Left ventricle myocardium inferior (tissue), 1 donor: Measurements from ENCODE around the gene ZCCHC7. TPM values are rescaled to one million over a fixed set of nuclear protein-coding genes. Genes with fewer than 3 reads are reported as not detected.

Experiments
- DNase-seq: peaks from one replicate; pipeline ENCODE4 v3.0.0-alpha.2; 2020
- H3K27ac ChIP-seq: fragments of 200-600 bp; replicated peaks from 2 replicates; pipeline ENCODE4 v1.8.0; 2021
- H3K27me3 ChIP-seq: fragments of 200-600 bp; 2 replicates; pipeline ENCODE4 v1.8.0; 2021; ENCODE audit warnings: low read depth
- H3K36me3 ChIP-seq: fragments of 200-600 bp; 2 replicates; pipeline ENCODE4 v1.8.0; 2021
- H3K4me1 ChIP-seq: fragments of 200-600 bp; 2 replicates; pipeline ENCODE4 v1.8.0; 2021
- H3K4me3 ChIP-seq: fragments of 200-600 bp; 2 replicates; pipeline ENCODE4 v1.8.0; 2021; ENCODE audit warnings: mild to moderate bottlenecking, moderate library complexity
- H3K9me3 ChIP-seq: fragments of 200-600 bp; replicated peaks from 2 replicates; pipeline ENCODE4 v1.8.0; 2021
- CTCF ChIP-seq: fragments of 200-600 bp; IDR thresholded peaks from 2 replicates; pipeline ENCODE4 v1.8.0; 2021; ENCODE audit warnings: antibody characterized with exemption, mild to moderate bottlenecking, borderline replicate concordance
- intact Hi-C: fragments of 100-400 bp; cut with micrococcal nuclease; formaldehyde crosslinking; loops from one replicate; pipeline ENCODE4 v1.11.0; 2022
- total RNA-seq: library from RNA; stranded (reverse); fragmentation: NEBNext Ultra II Directional; extraction: Animal tissue kit (Norgen Biotek cat#: 25700); gene quantifications from one replicate; pipeline ENCODE4 v1.2.1, GENCODE V29; 2021
- donor health status: DM: no; HTN: yes; CAD: no; lungs with severe emphysema.

ZCCHC7 gene
- total RNA-seq, 1 donor from 2014 or later = 8.1 TPM

GRCh38 chr9:37144762-37145161 lies 24.4 kb downstream of the ZCCHC7 start:
- no peaks in the 10 kb centered on the region for H3K9me3 ChIP-seq
- H3K27ac ChIP-seq = no peak overlapping the region
- no peaks in the 10 kb centered on the region for H3K27me3 ChIP-seq
- intact Hi-C loops = no loop called here
- H3K4me3 ChIP-seq = no peak overlapping the region
- no peak for TF ChIP-seq CTCF
- no peak for DNase-seq
- peaks cover 2% of the 10 kb centered on the region for H3K36me3 ChIP-seq
- H3K4me1 ChIP-seq = peaks cover 7% of the 10 kb centered on the region

- H3K36me3 ChIP-seq = peaks cover 6% of the 10 kb centered on the region
- peaks cover 7% of the 10 kb centered on the region for H3K4me1 ChIP-seq
- TF ChIP-seq CTCF = no peak
- intact Hi-C loops = no loop called here
- no peaks in the 10 kb centered on the region for H3K27me3 ChIP-seq
- DNase-seq = no peak
- no peak overlapping the region for H3K4me3 ChIP-seq
- peak overlapping the region; percentile 4 for H3K27ac ChIP-seq
- H3K9me3 ChIP-seq = no peaks in the 10 kb centered on the region
Measured at GRCh38 chr9:37146410-37146809, 26.0 kb downstream of the ZCCHC7 start.

- no peak for TF ChIP-seq CTCF
- no peak for DNase-seq
- H3K9me3 ChIP-seq = no peaks in the 10 kb centered on the region
- peaks cover 7% of the 10 kb centered on the region for H3K4me1 ChIP-seq
- peaks cover 6% of the 10 kb centered on the region for H3K36me3 ChIP-seq
- H3K27ac ChIP-seq = no peak overlapping the region
- no peak overlapping the region for H3K4me3 ChIP-seq
- H3K27me3 ChIP-seq = no peaks in the 10 kb centered on the region
- intact Hi-C loops = no loop called here
Measured at GRCh38 chr9:37148181-37148580, 27.8 kb downstream of the ZCCHC7 start.

GRCh38 chr9:37149666-37150308 lies 29.4 kb downstream of the ZCCHC7 start:
- H3K27ac ChIP-seq = no peak overlapping the region
- no peak for DNase-seq
- TF ChIP-seq CTCF = no peak
- no peaks in the 10 kb centered on the region for H3K27me3 ChIP-seq
- no peaks in the 10 kb centered on the region for H3K9me3 ChIP-seq
- peaks cover 20% of the 10 kb centered on the region for H3K36me3 ChIP-seq
- intact Hi-C loops = no loop called here
- H3K4me3 ChIP-seq = no peak overlapping the region
- peaks cover 7% of the 10 kb centered on the region for H3K4me1 ChIP-seq

GRCh38 chr9:37150415-37150814 lies 30.0 kb downstream of the ZCCHC7 start:
- no peak overlapping the region for H3K27ac ChIP-seq
- H3K9me3 ChIP-seq = no peaks in the 10 kb centered on the region
- H3K4me3 ChIP-seq = no peak overlapping the region
- peaks cover 20% of the 10 kb centered on the region for H3K36me3 ChIP-seq
- peaks cover 7% of the 10 kb centered on the region for H3K4me1 ChIP-seq
- H3K27me3 ChIP-seq = no peaks in the 10 kb centered on the region
- no peak for DNase-seq
- no peak for TF ChIP-seq CTCF
- intact Hi-C loops = no loop called here
